Skeletal muscle tissue (tissue), 4 donors: ENCODE results near the gene DNAI7. TPM values are rescaled to one million over a fixed set of nuclear protein-coding genes. Genes with fewer than 3 reads are reported as not detected.

Experiments
- H3K27ac ChIP-seq: one replicate; pipeline ENCODE4 v1.7.0; 2013; ENCODE audit warnings: mild to moderate bottlenecking, low read depth, low read length, inconsistent platforms
- H3K27me3 ChIP-seq, 3 donors: one replicate each; pipeline ENCODE4 v1.7.0; 2013; ENCODE audit warnings: low read length in 3 of 3; ENCODE audit not compliant: control insufficient read depth in 3 of 3, insufficient read depth in 3 of 3
- H3K36me3 ChIP-seq, 3 donors: one replicate each; pipeline ENCODE4 v1.7.0; 2013; ENCODE audit warnings: low read length in 3 of 3; ENCODE audit not compliant: control insufficient read depth in 3 of 3, insufficient read depth in 3 of 3
- H3K4me1 ChIP-seq, 3 donors: one replicate each; pipeline ENCODE4 v1.7.0; 2013; ENCODE audit warnings: low read length in 3 of 3, mild to moderate bottlenecking in 3 of 3; ENCODE audit not compliant: control insufficient read depth in 3 of 3, insufficient read depth in 3 of 3
- H3K4me3 ChIP-seq, 3 donors: one replicate each; pipeline ENCODE4 v1.7.0; 2013; ENCODE audit warnings: low read length in 3 of 3
- H3K9ac ChIP-seq, 3 donors: one replicate each; pipeline ENCODE4 v1.7.0; 2013; ENCODE audit warnings: low read length in 3 of 3, mild to moderate bottlenecking in 3 of 3, moderate library complexity in 2 of 3, low read depth in 1 of 3
- H3K9me3 ChIP-seq, 3 donors: one replicate each; pipeline ENCODE4 v1.7.0; 2013; ENCODE audit warnings: low read length in 3 of 3; ENCODE audit not compliant: control insufficient read depth in 3 of 3
- total RNA-seq: library from RNA; depleted of rRNA; stranded (reverse); fragments of >200 nt; gene quantifications from one replicate; pipeline ENCODE4 v1.2.3, GENCODE V29; 2014
- donor health status: Osteomylitis.

DNAI7 gene
- total RNA-seq, 1 donor from 2014 or later, result 1.6 TPM

GRCh38 chr12:25065035-25065434 lies 129.9 kb downstream of the DNAI7 start:
- H3K36me3 ChIP-seq, result peaks cover 0 to 3% (median 0%) of the 10 kb centered on the region in 3 donors
- no peaks in the 10 kb centered on the region for H3K9me3 ChIP-seq
- no peaks in the 10 kb centered on the region for H3K27me3 ChIP-seq
- H3K4me3 ChIP-seq, result no peak overlapping the region
- no peak overlapping the region for H3K9ac ChIP-seq
- H3K27ac ChIP-seq, result no peak overlapping the region
- no peaks in the 10 kb centered on the region for H3K4me1 ChIP-seq

GRCh38 chr12:25063873-25064628 lies 130.9 kb downstream of the DNAI7 start:
- Histone ChIP-seq H3K4me1 (no peaks in the 10 kb centered on the region), H3K27me3 (no peaks in the 10 kb centered on the region), H3K9ac (no peak overlapping the region), H3K36me3 (peaks cover 0 to 3% (median 0%) of the 10 kb centered on the region in 3 donors), H3K9me3 (no peaks in the 10 kb centered on the region), H3K27ac (no peak overlapping the region), H3K4me3 (no peak overlapping the region)

- Histone ChIP-seq H3K27me3 (no peaks in the 10 kb centered on the region), H3K36me3 (no peaks in the 10 kb centered on the region), H3K4me1 (no peaks in the 10 kb centered on the region), H3K9ac (no peak overlapping the region), H3K4me3 (no peak overlapping the region), H3K27ac (no peak overlapping the region), H3K9me3 (no peaks in the 10 kb centered on the region)
Observed at GRCh38 chr12:25058658-25059058, 136.3 kb downstream of the DNAI7 start.

Other genes with a start within 250 kb of the DNAI7 start
- gene BCAT1, start 246.1 kb downstream of the DNAI7 start, total RNA-seq, result 33.4 TPM
- gene ETFRF1, start 77 bp upstream of the DNAI7 start, total RNA-seq, result 15.1 TPM
- gene KRAS, start 55.8 kb upstream of the DNAI7 start, total RNA-seq, result 11.5 TPM